GM12878 (cell line): ENCODE data around the gene HOXB3. TPM values are rescaled to one million over a fixed set of nuclear protein-coding genes. Genes with fewer than 3 reads are reported as not detected.

Experiments
- ATAC-seq: fragments of 200-7000 bp; cut with Tn5 transposase; 3 replicates; pipeline ENCODE4 v1.9.1; 2020; ENCODE audit warnings: mild to moderate bottlenecking, moderate library complexity
- BruUV-seq: library from RNA; stranded (reverse); fragments of 400-500 nt; replicated peaks from 2 replicates; lab custom pipeline; 2021; lab: Mats Ljungman, UMichigan
- CTCF ChIA-PET: fragments of 300-600 bp; sonication (Branson Sonifier 250); formaldehyde crosslinking; extraction: SDS; loops from one replicate; lab custom pipeline; 2021; ENCODE audit warnings: inconsistent platforms; lab: Yijun Ruan, JAX
- POLR2A ChIA-PET: fragments of 350-600 bp; formaldehyde crosslinking; extraction: SDS; loops from one replicate; lab custom pipeline; 2021; ENCODE audit warnings: inconsistent platforms; lab: Charles Lee
- RAD21 ChIA-PET: fragments of 300-600 bp; sonication (Branson Sonifier 250); formaldehyde crosslinking; loops from one replicate; lab custom pipeline; 2023; ENCODE audit warnings: antibody characterized with exemption; ENCODE audit not compliant: unreplicated experiment; lab: Charles Lee
- SMC1A ChIA-PET: fragments of 300-600 bp; sonication (Branson Sonifier 250); formaldehyde crosslinking; loops from one replicate; lab custom pipeline; 2023; ENCODE audit not compliant: unreplicated experiment, uncharacterized antibody; lab: Charles Lee
- DNase-seq: peaks from one replicate; pipeline ENCODE4 v3.0.0-alpha.2; 2011; ENCODE audit warnings: low read depth, low spot score
- FAIRE-seq: peaks from 3 replicates; lab custom pipeline; 2011; peaks lifted over from hg19 to GRCh38; lab: Jason Lieb, UNC
- H2AFZ ChIP-seq: 2 replicates; pipeline ENCODE4 v1.6.0; 2011; ENCODE audit warnings: low read depth, low read length, control low read depth; ENCODE audit not compliant: control insufficient read depth
- H3K27ac ChIP-seq: 2 replicates; pipeline ENCODE4 v1.5.1; 2011; ENCODE audit warnings: control low read depth; ENCODE audit not compliant: control insufficient read depth, insufficient read depth
- H3K27me3 ChIP-seq, 2 experiments: replicated peaks in 1 of 2; 2 replicates each; pipeline versions ENCODE4 v1.6.0 to v1.6.1; 2011; ENCODE audit warnings: low read length in 1 of 2; ENCODE audit not compliant: control insufficient read depth in 2 of 2, insufficient read depth in 2 of 2
- H3K36me3 ChIP-seq, 2 experiments: 2 replicates each; pipeline ENCODE4 v1.5.1; 2011; ENCODE audit warnings: low read length in 1 of 2; ENCODE audit not compliant: control insufficient read depth in 2 of 2, insufficient read depth in 2 of 2
- H3K4me1 ChIP-seq: 2 replicates; pipeline ENCODE4 v1.6.1; 2011; ENCODE audit warnings: mild to moderate bottlenecking, low read length, moderate library complexity, mixed read lengths; ENCODE audit not compliant: control insufficient read depth, insufficient read depth
- H3K4me2 ChIP-seq: 2 replicates; pipeline ENCODE4 v1.6.0; 2011; ENCODE audit warnings: control low read depth; ENCODE audit not compliant: control insufficient read depth, insufficient read depth
- H3K4me3 ChIP-seq: fragments of 200-600 bp; sonication (generic); 2 replicates; pipeline ENCODE4 v1.5.1; 2016
- H3K79me2 ChIP-seq: 2 replicates; pipeline ENCODE4 v1.6.0; 2011; ENCODE audit warnings: low read length; ENCODE audit not compliant: control insufficient read depth, insufficient read depth
- H3K9ac ChIP-seq: 2 replicates; pipeline ENCODE4 v1.8.0; 2011; ENCODE audit warnings: low read length, control low read depth, mixed read lengths; ENCODE audit not compliant: control insufficient read depth, insufficient read depth
- H3K9me3 ChIP-seq: replicated peaks from 3 replicates; pipeline ENCODE4 v1.5.1; 2011; ENCODE audit warnings: mild to moderate bottlenecking, low read length; ENCODE audit not compliant: control insufficient read depth, insufficient read depth
- H4K20me1 ChIP-seq: 2 replicates; pipeline ENCODE4 v1.6.0; 2011; ENCODE audit not compliant: control insufficient read depth, insufficient read depth
- ATF3 ChIP-seq: IDR thresholded peaks from 2 replicates; pipeline ENCODE4 v1.6.1; 2011; ENCODE audit warnings: low read depth, mild to moderate bottlenecking, low read length, moderate library complexity, borderline replicate concordance; ENCODE audit errors: extremely low read depth
- IKZF1 ChIP-seq: fragments of 450-650 bp; conservative IDR thresholded peaks from 2 replicates; pipeline ENCODE4 v1.6.1; 2017; ENCODE audit warnings: antibody characterized with exemption, mild to moderate bottlenecking
- JUND ChIP-seq: IDR thresholded peaks from 2 replicates; pipeline ENCODE4 v1.6.1; 2012; ENCODE audit warnings: low read depth, mild to moderate bottlenecking, low read length, improper control_type of control experiment, moderate library complexity
- NFXL1 ChIP-seq: fragments of 450-650 bp; IDR thresholded peaks from 2 replicates; pipeline ENCODE4 v1.6.1; 2017; ENCODE audit warnings: antibody characterized with exemption, mild to moderate bottlenecking, borderline replicate concordance
- NR2F1 ChIP-seq: fragments of 450-650 bp; conservative IDR thresholded peaks from 2 replicates; pipeline ENCODE4 v1.6.1; 2017; ENCODE audit warnings: mild to moderate bottlenecking
- POU2F2 ChIP-seq: IDR thresholded peaks from 3 replicates; pipeline ENCODE4 v1.6.1; 2011; ENCODE audit warnings: low read depth, mild to moderate bottlenecking, low read length, borderline replicate concordance
- RBBP5 ChIP-seq: fragments of 200-600 bp; sonication (generic); conservative IDR thresholded peaks from 2 replicates; pipeline ENCODE4 v1.6.1; 2016
- TBL1XR1 ChIP-seq: IDR thresholded peaks from 2 replicates; pipeline ENCODE4 v1.6.1; 2012; ENCODE audit warnings: low read depth, low read length, improper control_type of control experiment
- WRNIP1 ChIP-seq: IDR thresholded peaks from 2 replicates; pipeline ENCODE4 v1.6.1; 2011; ENCODE audit warnings: low read depth, low read length, improper control_type of control experiment, borderline replicate concordance
- ZBTB33 ChIP-seq: fragments of 450-650 bp; IDR thresholded peaks from 2 replicates; pipeline ENCODE4 v1.6.1; 2017; ENCODE audit warnings: mild to moderate bottlenecking
- WGBS: methylation state at CpG from one replicate; pipeline ENCODE4 v1.1.6; 2016; ENCODE audit warnings: low lambda C conversion rate; ENCODE audit not compliant: insufficient replicate concordance, insufficient coverage; ENCODE audit errors: missing lambda C conversion rate; 5-methylcytosine and 5-hydroxymethylcytosine counted together
- in situ Hi-C: fragments of 300-500 bp; cut with MboI; formaldehyde crosslinking; loops from 9 replicates; pipeline ENCODE4 v1.14.3; 2018; ENCODE audit warnings: mixed read lengths
- intact Hi-C: fragments of 100-400 bp; cut with micrococcal nuclease; formaldehyde crosslinking; loops from one replicate; pipeline ENCODE4 v1.14.2; 2022; ENCODE audit not compliant: unreplicated experiment
- polyA plus RNA-seq, 11 experiments: library from polyadenylated mRNA; depleted of rRNA in 4 of 11; unstranded in 6 of 11; stranded (reverse) in 5 of 11; fragments of >200 nt; fragmentation: Nextera tagmentation in 4 of 11; fragmentation: Illumina TruSeq in 1 of 11; extraction: Ambion mirVana in 4 of 11; extraction: Trizol in 1 of 11; gene quantifications; 1 replicate in 1 of 11; 2 replicates in 10 of 11; pipeline versions ENCODE4 v1.2.1 to v1.2.3, GENCODE V29; 2011 to 2016; ENCODE audit warnings: inconsistent platforms in 2 of 11, missing spikeins in 2 of 11, low read depth in 1 of 11
- total RNA-seq, 4 experiments: library from RNA; depleted of rRNA in 3 of 4; stranded (reverse); fragments of >200 nt in 3 of 4; fragmentation: Illumina TruSeq in 1 of 4; extraction: Trizol in 1 of 4; gene quantifications; 2 replicates each; pipeline versions ENCODE4 v1.2.1 to v1.2.3, GENCODE V29; 2013 to 2021

The HOXB3 gene
- total and polyA plus RNA-seq, 10 of the 15 experiments (the other 5 are each of a cell fraction or from before 2014, with no cell fraction given): 0.19 to 7.7 (median 2.9) TPM

- TF ChIP-seq POU2F2 (no peak), ZBTB33 (no peak), IKZF1 (no peak), TBL1XR1 (no peak), NR2F1 (no peak)
Measured at GRCh38 chr17:48563867-48564187, 26.2 kb downstream of the HOXB3 start (continued).

- H3K27ac ChIP-seq: no peak overlapping the region
- ChIA-PET CTCF (interaction anchor here (1.3 kb wide), 1 partner anchor 71 kb away, joined by 4 read pairs; no protein-coding TSS in a partner anchor), RAD21 (no interaction called here), SMC1A (interaction anchor here (1.1 to 3.3 kb wide), 4 partner anchors 11 to 117 kb away, joined by 3 to 11 read pairs (median 4); no protein-coding TSS in a partner anchor), POLR2A (no interaction called here)
- H3K9me3 ChIP-seq: no peaks in the 10 kb centered on the region
- H3K9ac ChIP-seq: no peak overlapping the region
- DNase-seq (no peak), FAIRE-seq (no peak), ATAC-seq (no peak)
- H3K79me2 ChIP-seq: no peaks in the 10 kb centered on the region
- WGBS: 64% methylated on average over 6 of the region's 6 CpGs
- in situ Hi-C loops: no loop called here
- no TSS peak for BruUV-seq
- H3K4me2 ChIP-seq: no peak overlapping the region
- TF ChIP-seq RBBP5 (no peak), JUND (no peak), NFXL1 (no peak), ATF3 (no peak), WRNIP1 (no peak)
- H3K4me3 ChIP-seq: no peak overlapping the region
- no peaks in the 10 kb centered on the region for H3K4me1 ChIP-seq
- intact Hi-C loops: no loop called here
- no peaks in the 10 kb centered on the region; a peak in 1 of 4 replicates for H3K36me3 ChIP-seq
- no peak overlapping the region for H2AFZ ChIP-seq
- no peaks in the 10 kb centered on the region for H3K27me3 ChIP-seq
- no peaks in the 10 kb centered on the region for H4K20me1 ChIP-seq
Measured at GRCh38 chr17:48563385-48563838, 26.6 kb downstream of the HOXB3 start.
